GM18508 (cell line): Measurements from ENCODE around the gene SNTN.
"Not testable (repeated sequence)": the region's sequence is repeated elsewhere in the genome, so short reads cannot be mapped to it uniquely, and the experiment has no call there.

Source experiments
- ATAC-seq: cut with Tn5 transposase; IDR thresholded peaks from one replicate; pipeline ENCODE4 v1.9.1; 2021; ENCODE audit warnings: moderate number of reproducible peaks; ENCODE audit not compliant: insufficient read depth, unreplicated experiment

The SNTN gene

DNA sequence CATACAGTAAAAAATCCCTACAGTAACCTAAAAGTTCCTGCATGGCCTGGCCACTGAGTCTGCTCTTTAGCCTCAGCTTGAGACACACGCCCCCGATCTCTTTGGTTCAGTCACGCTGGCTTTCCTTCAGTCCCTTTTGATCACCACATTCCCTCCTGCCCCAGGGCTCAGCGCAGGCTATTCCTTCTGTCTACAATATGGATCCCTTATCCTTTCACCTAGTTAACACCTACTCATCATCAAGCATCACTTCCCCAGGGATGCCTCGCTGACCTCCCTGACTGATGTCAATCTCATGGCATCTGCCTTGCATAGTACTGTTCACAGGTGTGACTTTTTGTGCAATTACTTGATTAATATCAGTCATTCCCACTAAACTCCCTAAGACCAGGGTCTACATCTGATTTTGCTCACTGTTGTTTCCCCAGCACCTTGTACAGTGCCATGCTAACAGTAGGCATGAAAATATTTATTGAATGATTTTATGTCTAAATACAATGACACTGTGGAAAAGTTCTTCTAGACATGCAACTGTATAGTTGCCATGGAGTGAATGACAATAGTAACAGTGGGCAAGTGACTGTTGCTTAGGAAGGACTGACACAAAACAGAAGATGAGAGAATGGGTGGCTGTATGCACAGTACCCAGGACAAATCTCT lies at the start of gene SNTN:
Gene SNTN (plus strand): TSS at position 610 of the 660 bp plus-strand sequence. CDS start 13 bp downstream, at position 623.
- no peak for ATAC-seq

DNA sequence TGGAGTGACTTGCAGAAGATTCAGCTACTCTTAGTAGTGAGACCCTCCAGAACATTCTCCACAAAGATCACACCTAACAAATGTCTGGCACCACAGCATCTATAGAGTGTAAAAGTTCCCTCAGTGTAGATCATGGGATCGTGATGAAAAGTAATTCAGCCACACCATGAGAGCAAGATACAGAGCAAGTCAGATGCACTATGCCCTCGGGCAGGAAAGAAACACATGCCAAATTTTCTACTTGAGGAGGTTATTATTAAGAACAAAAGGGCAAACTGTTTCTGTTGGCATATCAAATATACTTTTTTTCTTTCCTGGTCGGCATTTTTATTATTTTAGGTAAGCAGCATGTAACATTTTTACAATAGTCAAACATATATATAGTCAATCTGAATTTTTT lies 44.8 kb upstream of the SNTN start:
- ATAC-seq: no peak

GRCh38 chr3:63609408-63609807 lies 43.1 kb upstream of the SNTN start:
- ATAC-seq: no peak

- ATAC-seq: no peak
These were observed 42.6 kb upstream of the SNTN start for GRCh38 chr3:63609834-63610233.

- ATAC-seq: no peak
These were observed 41.1 kb upstream of the SNTN start for GRCh38 chr3:63611382-63611781.

GRCh38 chr3:63613561-63613960 lies 38.9 kb upstream of the SNTN start:
- no peak for ATAC-seq

- no peak for ATAC-seq
These were observed 35.1 kb upstream of the SNTN start for GRCh38 chr3:63617391-63617790.

DNA sequence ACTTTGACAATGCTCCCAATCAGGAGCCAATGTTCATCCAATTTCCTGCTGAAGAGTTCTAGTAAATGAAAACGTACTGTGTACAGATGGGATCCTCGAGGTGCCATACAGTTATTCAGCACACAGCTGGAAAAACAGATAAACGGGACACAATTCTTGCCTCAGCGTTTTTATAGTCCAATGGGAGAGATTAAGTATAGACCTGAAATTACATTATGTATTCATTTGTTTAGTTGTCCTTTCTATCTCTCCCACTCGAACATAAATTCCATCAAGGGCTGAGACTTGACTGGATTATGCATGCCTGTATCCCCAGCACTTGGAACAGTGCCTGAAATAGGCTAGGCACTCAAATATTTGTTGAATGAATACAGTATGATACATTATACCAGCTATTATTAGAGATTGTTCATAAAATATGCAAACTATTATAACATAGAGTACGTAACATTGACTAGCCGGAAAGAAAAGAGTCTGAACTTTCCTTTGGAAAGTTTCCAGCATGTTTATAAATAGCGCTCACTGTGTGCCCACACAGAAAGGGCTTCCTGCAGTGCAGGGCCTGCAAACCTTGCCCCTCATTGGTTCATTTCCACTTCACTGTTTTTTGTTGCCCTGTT lies 27.4 kb upstream of the SNTN start:
- ATAC-seq: no peak

DNA sequence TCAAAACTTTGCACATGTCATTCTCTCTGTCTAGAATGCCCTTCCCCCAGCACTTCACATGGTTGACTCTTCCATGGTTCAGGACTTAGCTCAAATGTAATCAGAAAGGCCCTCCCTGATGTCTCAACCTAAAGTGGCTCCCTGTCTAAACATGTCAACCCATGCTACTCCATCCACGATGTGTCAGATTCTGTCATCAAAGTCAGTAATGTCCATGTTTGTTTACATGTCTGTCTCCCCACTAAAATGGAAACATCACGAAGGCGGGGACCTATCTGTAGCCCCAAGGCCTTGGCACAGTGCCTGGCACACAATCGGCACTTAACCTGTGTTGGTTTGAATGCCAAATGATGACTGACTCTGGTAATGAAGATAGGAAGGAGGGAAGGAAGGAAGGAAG lies 20.8 kb upstream of the SNTN start:
- ATAC-seq: no peak

GRCh38 chr3:63635186-63635585 lies 17.3 kb upstream of the SNTN start:
- no peak for ATAC-seq

DNA sequence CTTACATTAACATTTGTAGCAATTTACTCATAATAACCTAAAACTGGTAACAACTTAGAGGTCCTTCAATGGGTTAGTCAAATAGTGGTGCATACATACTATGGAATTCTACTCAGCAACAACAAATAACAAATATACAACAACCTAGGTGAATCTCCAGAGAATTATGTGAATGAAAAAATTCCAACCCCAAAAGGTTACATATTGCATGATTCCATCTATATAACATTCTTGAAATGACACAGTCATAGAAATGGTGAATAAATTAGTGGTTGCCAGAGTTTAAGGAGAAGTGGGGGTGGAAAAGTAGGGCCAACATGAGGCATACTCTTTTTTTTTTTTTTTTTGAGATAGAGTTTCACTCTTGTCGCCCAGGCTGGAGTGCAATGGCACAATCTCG lies 12.7 kb upstream of the SNTN start:
- no peak for ATAC-seq

DNA sequence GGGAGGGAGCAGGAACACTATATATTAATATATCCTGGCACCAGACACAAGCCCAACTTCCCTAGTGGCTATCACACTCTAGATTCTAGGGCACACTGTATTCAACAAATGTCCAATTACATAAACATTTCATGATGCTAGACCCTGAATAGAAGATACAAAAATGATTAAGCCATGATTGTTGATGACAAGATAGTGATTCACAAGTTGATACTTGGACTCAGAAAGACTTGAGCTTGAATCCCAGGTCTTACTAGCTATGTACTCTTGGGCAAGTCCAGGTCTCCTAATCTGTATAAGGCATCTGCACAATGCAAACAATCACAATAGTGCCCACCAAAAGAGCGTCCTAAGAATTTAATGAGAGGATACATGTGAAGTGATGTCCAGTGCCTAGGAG lies 10.0 kb upstream of the SNTN start:
- ATAC-seq: no peak

DNA sequence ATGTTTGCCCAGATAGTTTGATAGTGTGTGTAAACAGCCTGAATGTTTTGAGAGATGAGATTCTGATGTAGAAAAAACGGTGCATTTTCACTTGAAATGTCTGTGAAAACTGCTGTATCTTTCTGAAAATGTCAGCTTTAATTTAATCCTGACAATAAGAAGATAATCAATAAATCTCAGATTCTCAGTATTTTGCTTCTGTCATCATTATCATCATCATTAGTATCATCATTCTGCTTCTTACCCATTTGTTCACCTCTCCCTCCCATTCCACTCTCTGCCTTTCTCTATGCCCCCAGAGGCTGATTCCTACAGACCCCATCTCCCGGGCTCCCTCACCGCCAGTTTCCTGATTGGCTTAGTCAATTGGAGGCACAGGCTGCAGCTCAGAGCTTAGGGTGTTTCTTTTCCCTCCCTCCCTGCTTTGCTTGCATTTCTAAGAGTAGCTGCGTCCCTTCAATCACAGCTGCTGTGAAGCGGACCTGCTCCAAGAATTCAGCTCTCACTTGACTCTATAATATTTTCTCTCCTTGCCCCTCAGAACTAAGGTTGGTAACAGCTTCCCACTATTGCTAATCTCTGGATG lies 8.2 kb upstream of the SNTN start:
- ATAC-seq: no peak

DNA sequence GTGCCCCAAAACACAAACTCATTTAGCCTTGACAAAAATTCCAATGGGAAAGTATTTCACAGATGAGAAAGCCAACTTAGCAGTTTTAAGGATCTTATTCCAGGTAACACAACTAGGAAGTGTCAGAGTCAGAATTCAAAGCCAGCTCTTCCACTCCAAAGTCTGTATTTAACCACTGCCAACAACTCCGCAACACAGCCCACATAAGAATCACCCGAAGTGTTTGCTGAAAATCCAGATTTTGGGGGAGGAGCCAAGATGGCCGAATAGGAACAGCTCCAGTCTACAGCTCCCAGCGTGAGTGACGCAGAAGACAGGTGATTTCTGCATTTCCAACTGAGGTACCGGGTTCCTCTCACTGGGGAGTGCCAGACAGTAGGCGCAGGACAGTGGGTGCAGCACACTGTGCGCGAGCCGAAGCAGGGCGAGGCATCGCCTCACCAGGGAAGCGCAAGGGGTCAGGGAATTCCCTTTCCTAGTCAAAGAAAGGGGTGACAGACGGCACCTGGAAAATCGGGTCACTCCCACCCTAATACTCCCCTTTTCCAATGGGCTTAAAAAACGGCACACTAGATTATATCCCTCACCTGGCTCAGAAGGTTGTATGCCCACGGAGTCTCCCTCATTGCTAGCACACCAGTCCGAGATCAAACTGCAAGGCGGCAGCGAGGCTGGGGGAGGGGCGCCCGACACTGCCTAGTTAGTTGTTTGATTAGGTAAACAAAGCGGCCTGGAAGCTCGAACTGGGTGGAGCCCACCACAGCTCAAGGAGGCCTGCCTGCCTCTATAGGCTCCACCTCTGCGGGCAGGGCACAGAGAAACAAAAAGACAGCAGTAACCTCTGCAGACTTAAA lies 7.3 kb upstream of the SNTN start:
- not testable (repeated sequence) for ATAC-seq

DNA sequence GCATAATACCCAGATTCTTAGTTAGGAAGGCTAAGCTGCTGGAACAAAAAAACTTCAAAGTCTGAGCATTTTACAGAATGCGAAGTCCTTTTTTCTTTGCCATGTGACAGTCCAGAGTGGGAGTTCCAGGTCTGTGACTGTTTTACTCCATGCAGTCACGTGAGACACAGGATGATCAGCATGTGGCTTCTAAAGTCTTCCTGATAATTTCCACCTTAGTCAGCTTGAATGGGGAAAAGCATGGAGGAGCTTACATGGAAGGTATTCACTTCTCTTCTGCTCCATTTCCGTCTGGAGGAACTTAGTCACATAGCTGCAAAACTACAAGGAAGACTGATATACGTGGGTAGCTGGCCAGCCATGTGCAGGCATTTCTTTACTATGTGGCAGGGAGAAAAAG lies 1.7 kb downstream of the SNTN start:
- ATAC-seq: no peak

DNA sequence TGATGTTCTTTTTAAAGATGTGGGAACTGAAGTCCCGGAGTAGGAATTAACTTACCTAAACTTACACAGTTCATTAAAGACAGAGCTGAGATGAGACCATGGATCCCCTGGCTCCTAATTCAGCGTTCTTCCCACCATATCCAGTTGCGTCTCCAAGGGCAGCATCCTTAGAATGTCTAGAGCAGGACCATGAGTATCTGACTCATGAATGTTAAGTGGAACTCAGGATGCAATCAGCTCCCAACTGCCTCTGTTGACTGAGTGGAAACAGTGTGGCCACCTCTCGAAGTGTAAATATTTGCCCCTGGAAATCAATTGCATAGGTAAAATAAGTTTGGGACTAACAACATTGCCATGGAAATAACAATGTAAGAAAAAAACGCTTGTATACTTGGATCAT lies 2.5 kb downstream of the SNTN start:
- ATAC-seq: no peak

GRCh38 chr3:63655519-63655918 lies 3.0 kb downstream of the SNTN start:
- ATAC-seq: no peak

GRCh38 chr3:63656786-63657185 lies 4.3 kb downstream of the SNTN start:
- no peak for ATAC-seq

DNA sequence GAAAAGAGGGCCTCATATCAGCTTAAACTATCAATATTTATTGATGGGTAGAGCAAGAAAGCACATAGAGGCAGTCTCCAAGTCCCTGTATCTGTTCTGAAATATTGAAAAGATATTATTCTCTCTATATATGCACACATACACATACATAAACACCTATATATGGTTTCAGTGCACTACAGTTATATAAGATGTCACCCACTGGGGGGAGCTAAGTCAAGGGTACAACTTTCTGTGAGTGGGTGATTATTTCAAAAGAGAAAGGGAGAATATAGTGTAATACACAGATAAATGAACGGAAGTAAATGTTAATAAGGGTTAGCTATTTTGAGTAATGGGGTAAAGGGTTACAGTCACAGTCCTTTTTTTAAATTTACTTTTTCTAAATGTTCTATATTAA lies 8.8 kb downstream of the SNTN start:
- ATAC-seq: no peak

- ATAC-seq: no peak
These were observed 9.5 kb downstream of the SNTN start for GRCh38 chr3:63662011-63662410.

- ATAC-seq: no peak
These were observed 10.0 kb downstream of the SNTN start for GRCh38 chr3:63662500-63662899.
